Cardiac fibroblast (primary cell): ENCODE data around the gene UGT2B10.
"Not testable (repeated sequence)": the region's sequence is repeated elsewhere in the genome, so short reads cannot be mapped to it uniquely, and the experiment has no call there.

Source experiments
- DNase-seq, 2 donors: peaks; one replicate each; pipeline versions ENCODE4 v3.0.0 to v3.0.0-alpha.2; 2010; ENCODE audit warnings: low read depth in 2 of 2
- H3K4me3 ChIP-seq, 2 donors: replicated peaks in 1 of 2; 1 replicate in 1 of 2; 2 replicates in 1 of 2; pipeline ENCODE4 v1.5.1; 2011; ENCODE audit warnings: low read depth in 2 of 2, low read length in 2 of 2, mild to moderate bottlenecking in 2 of 2, moderate library complexity in 1 of 2
- CTCF ChIP-seq: IDR thresholded peaks from one replicate; pipeline ENCODE4 v1.5.1; 2011; ENCODE audit warnings: low read depth, mild to moderate bottlenecking, low read length, inconsistent platforms

Gene UGT2B10

GRCh38 chr4:68810919-68811318, 4.9 kb upstream of the UGT2B10 start:
- no peak for DNase-seq
- H3K4me3 ChIP-seq, result no peak overlapping the region
- TF ChIP-seq CTCF, result no peak

DNA sequence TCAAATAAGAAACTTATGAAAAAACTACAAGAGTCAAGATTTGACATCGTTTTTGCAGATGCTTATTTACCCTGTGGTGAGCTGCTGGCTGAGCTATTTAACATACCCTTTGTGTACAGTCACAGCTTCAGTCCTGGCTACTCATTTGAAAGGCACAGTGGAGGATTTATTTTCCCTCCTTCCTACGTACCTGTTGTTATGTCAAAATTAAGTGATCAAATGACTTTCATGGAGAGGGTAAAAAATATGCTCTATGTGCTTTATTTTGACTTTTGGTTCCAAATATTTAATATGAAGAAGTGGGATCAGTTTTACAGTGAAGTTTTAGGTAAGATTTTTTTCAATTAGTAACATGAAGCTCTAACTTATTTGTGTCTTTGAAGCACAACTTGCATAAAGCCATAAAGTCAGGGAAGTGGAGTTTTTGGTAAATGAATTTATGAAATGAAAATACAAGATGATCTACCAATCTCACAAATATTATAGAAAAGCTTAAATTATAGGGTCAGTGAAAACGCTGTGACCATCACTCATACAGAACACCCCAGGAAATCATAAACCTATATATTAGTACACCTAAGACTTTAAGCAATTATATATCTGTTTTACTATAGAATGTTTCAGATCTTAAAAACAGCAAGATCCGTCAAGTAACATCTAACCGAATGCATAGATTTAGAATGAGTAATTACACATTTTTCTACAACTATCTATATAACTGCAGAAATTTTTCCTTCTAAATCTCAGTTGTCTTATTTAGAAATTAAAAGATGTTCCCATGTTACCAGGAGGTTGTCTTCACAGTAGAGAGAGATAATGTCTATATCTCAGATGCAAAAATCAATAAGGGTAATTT, 844 bp downstream of the UGT2B10 start:
- H3K4me3 ChIP-seq, DNase-seq: not testable (repeated sequence)

DNA sequence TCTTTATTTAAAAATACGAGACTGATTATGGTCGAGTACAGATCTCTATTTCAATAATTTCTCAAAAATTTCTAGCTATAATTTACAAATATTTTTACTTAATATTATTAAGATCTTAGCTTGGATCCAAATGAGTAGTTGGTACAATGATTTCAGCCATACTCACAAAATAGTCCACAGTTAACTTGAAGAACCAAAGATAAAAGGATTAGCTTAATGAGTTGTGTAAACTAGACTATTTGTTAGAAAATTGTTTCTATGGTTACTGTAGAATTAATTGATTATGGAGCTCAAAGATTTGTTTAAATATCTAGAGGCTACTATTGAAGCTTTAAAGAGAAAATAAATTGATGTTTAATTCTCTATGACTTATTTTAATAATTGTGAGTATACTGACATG, 1.6 kb downstream of the UGT2B10 start:
- TF ChIP-seq CTCF, result no peak
- DNase-seq, result no peak
- no peak overlapping the region for H3K4me3 ChIP-seq

GRCh38 chr4:68818030-68818462, 2.3 kb downstream of the UGT2B10 start:
- DNase-seq, result not testable (repeated sequence)

GRCh38 chr4:68831642-68832041, 15.8 kb downstream of the UGT2B10 start:
- DNase-seq, result no peak
- no peak overlapping the region for H3K4me3 ChIP-seq
- no peak for TF ChIP-seq CTCF

More at GRCh38 chr4:68818030-68818462, 2.3 kb downstream of the UGT2B10 start:
- H3K4me3 ChIP-seq, result not testable (repeated sequence)

GRCh38 chr4:68850293-68850692, 34.5 kb downstream of the UGT2B10 start:
- TF ChIP-seq CTCF, result no peak
- no peak for DNase-seq
- H3K4me3 ChIP-seq, result no peak overlapping the region

GRCh38 chr4:68855771-68856170, 40.0 kb downstream of the UGT2B10 start:
- TF ChIP-seq CTCF, result no peak
- H3K4me3 ChIP-seq, result no peak overlapping the region
- DNase-seq, result no peak

- no peak for DNase-seq
- no peak overlapping the region for H3K4me3 ChIP-seq
- TF ChIP-seq CTCF, result no peak
These were observed 42.2 kb downstream of the UGT2B10 start for GRCh38 chr4:68858039-68858438.
